ENCODE data around the gene COBLL1.

- TF ChIP-seq CTCF (conservative IDR thresholded peaks at IDR 0.05 in 1 of 2, IDR thresholded peaks at IDR 0.05 in 1 of 2; ENCODE audit: low read depth in 1 of 2, low read length in 2 of 2), result no peak
- TF ChIP-seq EZH2 (IDR thresholded peaks at IDR 0.05; ENCODE audit: low read length, missing control alignments), result no peak
Observed at GRCh38 chr2:164696634-164697033, 145.0 kb downstream of the COBLL1 start.

All from fibroblast of lung (primary cell).